ENCODE data around the gene PMPCA.

Gene PMPCA

GRCh38 chr9:136460772-136461325, 50.4 kb downstream of the PMPCA start:
- DNase-seq: no peak

GRCh38 chr9:136462664-136463063, 52.2 kb downstream of the PMPCA start:
- DNase-seq: no peak

GRCh38 chr9:136463578-136463977, 53.1 kb downstream of the PMPCA start:
- no peak for DNase-seq

GRCh38 chr9:136464241-136464640, 53.8 kb downstream of the PMPCA start:
- no peak for DNase-seq

- DNase-seq: no peak
These were observed 55.2 kb downstream of the PMPCA start for GRCh38 chr9:136465500-136466154.

GRCh38 chr9:136466155-136466541, 55.7 kb downstream of the PMPCA start:
- DNase-seq: no peak

GRCh38 chr9:136467766-136468165, 57.3 kb downstream of the PMPCA start:
- DNase-seq: no peak

GRCh38 chr9:136470356-136470755, 59.9 kb downstream of the PMPCA start:
- DNase-seq: no peak

- DNase-seq: no peak
These were observed 60.5 kb downstream of the PMPCA start for GRCh38 chr9:136470792-136471469.

GRCh38 chr9:136471802-136472487, 61.5 kb downstream of the PMPCA start:
- DNase-seq: no peak

- DNase-seq: no peak
These were observed 62.3 kb downstream of the PMPCA start for GRCh38 chr9:136472640-136473353.

GRCh38 chr9:136473354-136473721, 62.9 kb downstream of the PMPCA start:
- DNase-seq: no peak
